Panc1 (cell line): ENCODE data around the gene DOCK1.

Source experiments
- POLR2AphosphoS5 ChIP-seq: IDR thresholded peaks from 2 replicates; pipeline ENCODE4 v1.6.1; 2012; ENCODE audit warnings: mild to moderate bottlenecking, low read depth, low read length, moderate library complexity
- SIN3A ChIP-seq: IDR thresholded peaks from 2 replicates; pipeline ENCODE4 v1.6.1; 2012; ENCODE audit warnings: low read depth, mild to moderate bottlenecking, low read length, moderate library complexity, borderline replicate concordance; ENCODE audit not compliant: insufficient read depth
- TCF7L2 ChIP-seq: IDR thresholded peaks from 2 replicates; pipeline ENCODE4 v1.6.1; 2011; ENCODE audit warnings: mild to moderate bottlenecking, low read depth, low read length, inconsistent platforms
- TF ChIP-seq, protein P1 (sequence below): fragments of 450-650 bp; IDR thresholded peaks from 2 replicates; pipeline ENCODE4 v1.5.1; 2017; ENCODE audit warnings: mild to moderate bottlenecking
- TF ChIP-seq, protein P2 (sequence below), 2 experiments: IDR thresholded peaks; 2 replicates each; pipeline ENCODE4 v1.6.1; 2011 to 2012; ENCODE audit warnings: low read depth in 2 of 2, control low read depth in 1 of 2, low read length in 1 of 2, mild to moderate bottlenecking in 1 of 2, moderate library complexity in 1 of 2; ENCODE audit not compliant: insufficient read depth in 1 of 2

DNA sequence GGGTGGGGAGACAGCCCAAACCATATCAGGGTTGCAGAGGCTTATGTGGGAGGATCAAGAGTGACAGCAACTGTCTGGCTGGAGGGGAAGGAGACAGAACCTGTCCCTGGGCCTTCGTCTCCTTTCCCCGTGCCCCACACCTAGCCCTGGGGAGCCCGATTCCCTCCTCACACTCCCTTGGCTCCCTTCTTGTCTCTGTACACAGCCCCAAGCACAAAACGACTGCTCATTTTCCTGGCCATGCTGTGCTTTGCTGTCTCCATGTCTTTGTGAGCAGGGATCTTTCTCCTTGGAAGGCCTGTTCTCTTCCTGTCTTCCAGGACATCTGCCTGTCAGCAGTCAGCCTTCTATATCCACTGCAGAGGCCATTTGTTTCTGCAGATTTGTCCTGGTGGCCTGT lies 177.4 kb downstream of the DOCK1 start:
- no peak for TF ChIP-seq SIN3A
- no peak for TF ChIP-seq POLR2AphosphoS5
- TF ChIP-seq, protein P1, sequence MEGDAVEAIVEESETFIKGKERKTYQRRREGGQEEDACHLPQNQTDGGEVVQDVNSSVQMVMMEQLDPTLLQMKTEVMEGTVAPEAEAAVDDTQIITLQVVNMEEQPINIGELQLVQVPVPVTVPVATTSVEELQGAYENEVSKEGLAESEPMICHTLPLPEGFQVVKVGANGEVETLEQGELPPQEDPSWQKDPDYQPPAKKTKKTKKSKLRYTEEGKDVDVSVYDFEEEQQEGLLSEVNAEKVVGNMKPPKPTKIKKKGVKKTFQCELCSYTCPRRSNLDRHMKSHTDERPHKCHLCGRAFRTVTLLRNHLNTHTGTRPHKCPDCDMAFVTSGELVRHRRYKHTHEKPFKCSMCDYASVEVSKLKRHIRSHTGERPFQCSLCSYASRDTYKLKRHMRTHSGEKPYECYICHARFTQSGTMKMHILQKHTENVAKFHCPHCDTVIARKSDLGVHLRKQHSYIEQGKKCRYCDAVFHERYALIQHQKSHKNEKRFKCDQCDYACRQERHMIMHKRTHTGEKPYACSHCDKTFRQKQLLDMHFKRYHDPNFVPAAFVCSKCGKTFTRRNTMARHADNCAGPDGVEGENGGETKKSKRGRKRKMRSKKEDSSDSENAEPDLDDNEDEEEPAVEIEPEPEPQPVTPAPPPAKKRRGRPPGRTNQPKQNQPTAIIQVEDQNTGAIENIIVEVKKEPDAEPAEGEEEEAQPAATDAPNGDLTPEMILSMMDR, result no peak
- TF ChIP-seq TCF7L2, result no peak
- TF ChIP-seq, protein P2, sequence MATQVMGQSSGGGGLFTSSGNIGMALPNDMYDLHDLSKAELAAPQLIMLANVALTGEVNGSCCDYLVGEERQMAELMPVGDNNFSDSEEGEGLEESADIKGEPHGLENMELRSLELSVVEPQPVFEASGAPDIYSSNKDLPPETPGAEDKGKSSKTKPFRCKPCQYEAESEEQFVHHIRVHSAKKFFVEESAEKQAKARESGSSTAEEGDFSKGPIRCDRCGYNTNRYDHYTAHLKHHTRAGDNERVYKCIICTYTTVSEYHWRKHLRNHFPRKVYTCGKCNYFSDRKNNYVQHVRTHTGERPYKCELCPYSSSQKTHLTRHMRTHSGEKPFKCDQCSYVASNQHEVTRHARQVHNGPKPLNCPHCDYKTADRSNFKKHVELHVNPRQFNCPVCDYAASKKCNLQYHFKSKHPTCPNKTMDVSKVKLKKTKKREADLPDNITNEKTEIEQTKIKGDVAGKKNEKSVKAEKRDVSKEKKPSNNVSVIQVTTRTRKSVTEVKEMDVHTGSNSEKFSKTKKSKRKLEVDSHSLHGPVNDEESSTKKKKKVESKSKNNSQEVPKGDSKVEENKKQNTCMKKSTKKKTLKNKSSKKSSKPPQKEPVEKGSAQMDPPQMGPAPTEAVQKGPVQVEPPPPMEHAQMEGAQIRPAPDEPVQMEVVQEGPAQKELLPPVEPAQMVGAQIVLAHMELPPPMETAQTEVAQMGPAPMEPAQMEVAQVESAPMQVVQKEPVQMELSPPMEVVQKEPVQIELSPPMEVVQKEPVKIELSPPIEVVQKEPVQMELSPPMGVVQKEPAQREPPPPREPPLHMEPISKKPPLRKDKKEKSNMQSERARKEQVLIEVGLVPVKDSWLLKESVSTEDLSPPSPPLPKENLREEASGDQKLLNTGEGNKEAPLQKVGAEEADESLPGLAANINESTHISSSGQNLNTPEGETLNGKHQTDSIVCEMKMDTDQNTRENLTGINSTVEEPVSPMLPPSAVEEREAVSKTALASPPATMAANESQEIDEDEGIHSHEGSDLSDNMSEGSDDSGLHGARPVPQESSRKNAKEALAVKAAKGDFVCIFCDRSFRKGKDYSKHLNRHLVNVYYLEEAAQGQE (IDR thresholded peaks at IDR 0.05; ENCODE audit: insufficient read depth in 1 of 2, low read depth in 2 of 2, low read length in 1 of 2), result no peak
